Transverse colon (tissue), 4 donors: Measurements from ENCODE around the gene ULK4. TPM values are rescaled to one million over a fixed set of nuclear protein-coding genes. Genes with fewer than 3 reads are reported as not detected.

ENCODE experiments used
- DNase-seq: peaks from one replicate; pipeline ENCODE4 v3.0.0-alpha.2; 2019
- H3K27ac ChIP-seq, 4 donors: fragments of 200-600 bp; sonication (generic); 2 replicates each; pipeline ENCODE4 v1.5.1; 2016 to 2018; ENCODE audit warnings: inconsistent platforms in 4 of 4
- H3K27me3 ChIP-seq: fragments of 200-600 bp; sonication (generic); 2 replicates; pipeline ENCODE4 v1.5.1; 2017; ENCODE audit warnings: inconsistent platforms
- H3K36me3 ChIP-seq, 4 donors: fragments of 200-600 bp; sonication (generic); 2 replicates each; pipeline ENCODE4 v1.5.1; 2017 to 2019; ENCODE audit warnings: inconsistent platforms in 4 of 4
- H3K4me1 ChIP-seq, 4 donors: fragments of 200-600 bp; sonication (generic); 2 replicates each; pipeline ENCODE4 v1.5.1; 2017 to 2020; ENCODE audit warnings: inconsistent platforms in 4 of 4
- H3K4me3 ChIP-seq, 4 donors: fragments of 200-600 bp; sonication (generic); 1 replicate in 1 of 4; 2 replicates in 3 of 4; pipeline versions ENCODE4 v1.5.1 to v1.6.1; 2017 to 2019; ENCODE audit warnings: inconsistent platforms in 4 of 4
- H3K9me3 ChIP-seq, 2 donors: fragments of 200-600 bp; sonication (generic); 2 replicates each; pipeline ENCODE4 v1.5.1; 2017 to 2019; ENCODE audit warnings: inconsistent platforms in 2 of 2
- CTCF ChIP-seq, 5 experiments: fragments of 200-600 bp in 3 of 5; fragments of 450-650 bp in 2 of 5; sonication (generic) in 3 of 5; IDR thresholded peaks; 1 replicate in 2 of 5; 2 replicates in 3 of 5; pipeline ENCODE4 v1.5.1; 2016 to 2017; ENCODE audit warnings: antibody characterized with exemption in 5 of 5, inconsistent platforms in 3 of 5, mild to moderate bottlenecking in 2 of 5, moderate library complexity in 1 of 5
- EP300 ChIP-seq: sonication (generic); formaldehyde crosslinking; IDR thresholded peaks from one replicate; pipeline ENCODE4 v1.6.1; 2017; ENCODE audit warnings: antibody characterized with exemption, low read depth
- POLR2A ChIP-seq: fragments of 450-650 bp; IDR thresholded peaks from one replicate; pipeline ENCODE4 v1.6.1; 2016; ENCODE audit warnings: antibody characterized with exemption, mild to moderate bottlenecking, moderate library complexity
- POLR2AphosphoS5 ChIP-seq, 3 donors: sonication (generic); formaldehyde crosslinking; IDR thresholded peaks; one replicate each; pipeline ENCODE4 v1.6.1; 2016; ENCODE audit warnings: antibody characterized with exemption in 3 of 3
- WGBS, 2 donors: methylation state at CpG; one replicate each; pipeline ENCODE4 v1.1.5; 2018; ENCODE audit warnings: low coverage in 1 of 2; 5-methylcytosine and 5-hydroxymethylcytosine counted together
- in situ Hi-C, 4 donors: fragments of 200-750 bp; cut with MboI; loops; one replicate each; pipeline versions ENCODE4 v1.15.0 to v1.15.1; 2017; ENCODE audit warnings: low sequenced_read_pairs in 3 of 4, low pct_ligation_motif_present in 1 of 4, low pct_unique_long_range_greater_than_20kb in 1 of 4
- intact Hi-C: fragments of 100-400 bp; cut with DNase I; formaldehyde crosslinking; loops from one replicate; pipeline ENCODE4 v1.15.1; 2023; ENCODE audit warnings: low total_unique reads
- total RNA-seq, 4 donors: library from RNA; depleted of rRNA; stranded (reverse); fragments of >200 nt; gene quantifications; one replicate each; pipeline ENCODE4 v1.1.0, GENCODE V29; 2016

Gene ULK4
- total RNA-seq, 4 donors from 2014 or later: 4.1 to 19.2 (median 11.7) TPM

DNA sequence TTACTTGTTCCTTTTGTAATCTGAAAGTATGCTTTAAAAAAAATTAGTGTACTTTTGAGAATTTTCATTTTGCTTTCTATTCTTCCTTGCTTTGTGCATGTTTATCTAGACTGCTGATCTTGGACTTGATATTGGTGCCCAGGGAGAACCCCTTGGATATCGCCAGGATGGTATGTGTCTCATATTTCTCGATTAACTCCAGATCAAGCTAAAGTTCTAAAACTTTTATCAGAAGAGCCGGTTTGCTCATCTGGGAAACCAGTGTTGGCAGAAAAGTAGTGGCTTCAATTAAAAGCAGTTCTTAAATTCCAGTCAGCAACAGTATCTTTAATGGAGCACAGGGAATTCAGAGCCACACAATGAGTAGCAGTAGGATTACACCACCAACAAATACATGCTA, 724.0 kb downstream of the ULK4 start:
- Histone ChIP-seq H3K4me3 (no peak overlapping the region), H3K27me3 (no peaks in the 10 kb centered on the region), H3K36me3 (peaks cover 0 to 81% (median 37%) of the 10 kb centered on the region in 4 donors), H3K9me3 (no peaks in the 10 kb centered on the region), H3K4me1 (no peaks in the 10 kb centered on the region), H3K27ac (no peak overlapping the region)
- TF ChIP-seq POLR2AphosphoS5 (IDR thresholded peaks at IDR 0.05) (no peak), CTCF (IDR thresholded peaks at IDR 0.05) (no peak), POLR2A (no peak), EP300 (no peak)
- intact Hi-C loops: no loop called here
- no peak for DNase-seq
- 89 to 93% methylated on average over 3 of the region's 3 CpGs for WGBS, 2 donors
- in situ Hi-C loops: no loop called here

DNA sequence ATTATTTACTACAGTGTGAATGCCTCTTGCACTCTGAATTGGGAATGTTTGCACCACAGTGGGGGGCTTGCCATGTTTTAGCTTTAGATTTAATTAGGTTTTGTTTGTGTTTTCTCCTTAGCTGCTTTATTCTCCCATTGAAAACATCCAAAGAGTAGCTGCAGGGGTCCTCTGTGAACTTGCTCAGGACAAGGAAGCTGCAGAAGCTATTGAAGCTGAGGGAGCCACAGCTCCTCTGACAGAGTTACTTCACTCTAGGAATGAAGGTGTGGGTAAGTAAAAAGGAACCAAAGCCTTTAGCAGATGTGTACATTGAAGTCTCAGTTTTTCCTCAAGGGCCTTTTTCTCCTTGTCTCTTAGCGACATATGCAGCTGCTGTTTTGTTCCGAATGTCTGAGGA, 725.7 kb downstream of the ULK4 start:
- in situ Hi-C loops: no loop called here
- no peaks in the 10 kb centered on the region for H3K27me3 ChIP-seq
- peaks cover 0 to 90% (median 39%) of the 10 kb centered on the region in 4 donors for H3K36me3 ChIP-seq
- intact Hi-C loops: no loop called here
- WGBS, 2 donors: 94 to 100% methylated on average over 2 of the region's 2 CpGs
- no peaks in the 10 kb centered on the region for H3K9me3 ChIP-seq
- TF ChIP-seq EP300: no peak
- no peak for DNase-seq
- no peak overlapping the region for H3K4me3 ChIP-seq
- no peaks in the 10 kb centered on the region for H3K4me1 ChIP-seq
- no peak overlapping the region for H3K27ac ChIP-seq

GRCh38 chr3:41234823-41235721, 726.8 kb downstream of the ULK4 start:
- H3K4me1 ChIP-seq: no peaks in the 10 kb centered on the region
- H3K36me3 ChIP-seq: peaks cover 0 to 89% (median 40%) of the 10 kb centered on the region in 4 donors
- no peaks in the 10 kb centered on the region for H3K27me3 ChIP-seq
- H3K9me3 ChIP-seq: no peaks in the 10 kb centered on the region
- no peak for DNase-seq
- H3K4me3 ChIP-seq: no peak overlapping the region
- intact Hi-C loops (no loop called here), in situ Hi-C loops (no loop called here)
- no peak overlapping the region for H3K27ac ChIP-seq
- TF ChIP-seq CTCF (IDR thresholded peaks at IDR 0.05) (no peak), POLR2AphosphoS5 (IDR thresholded peaks at IDR 0.05) (no peak), POLR2A (no peak), EP300 (no peak)
- 58 to 75% methylated on average over 6 of the region's 6 CpGs for WGBS, 2 donors

- intact Hi-C loops: no loop called here
- H3K36me3 ChIP-seq: peaks cover 0 to 53% (median 21%) of the 10 kb centered on the region in 4 donors
- in situ Hi-C loops: loop anchor here in 3 of 4 donors (10.0 to 25.0 kb wide), 2 partner anchors 637 to 639 kb away; no protein-coding TSS in a partner anchor
Measured at GRCh38 chr3:41224120-41224806, 737.6 kb downstream of the ULK4 start.

GRCh38 chr3:41223691-41224090, 738.2 kb downstream of the ULK4 start:
- Histone ChIP-seq H3K27me3 (no peaks in the 10 kb centered on the region), H3K27ac (peak overlapping the region in 2 of 4 donors; percentile 4 to 5), H3K4me1 (peaks cover 9 to 52% (median 34%) of the 10 kb centered on the region in 4 donors), H3K4me3 (no peak overlapping the region), H3K9me3 (no peaks in the 10 kb centered on the region), H3K36me3 (peaks cover 0 to 47% (median 21%) of the 10 kb centered on the region in 4 donors)
- DNase-seq: no peak
- in situ Hi-C loops (loop anchor here in 3 of 4 donors (10.0 to 25.0 kb wide), 2 partner anchors 636 to 639 kb away; no protein-coding TSS in a partner anchor), intact Hi-C loops (no loop called here)
- 74 to 88% methylated on average over 2 of the region's 2 CpGs for WGBS, 2 donors
- TF ChIP-seq POLR2AphosphoS5 (IDR thresholded peaks at IDR 0.05) (no peak), CTCF (IDR thresholded peaks at IDR 0.05) (no peak), EP300 (no peak), POLR2A (no peak)

More at GRCh38 chr3:41224120-41224806, 737.6 kb downstream of the ULK4 start:
- H3K4me3 ChIP-seq: no peak overlapping the region
- no peaks in the 10 kb centered on the region for H3K9me3 ChIP-seq
- DNase-seq: no peak
- H3K27me3 ChIP-seq: no peaks in the 10 kb centered on the region
- peaks cover 9 to 48% (median 30%) of the 10 kb centered on the region in 4 donors for H3K4me1 ChIP-seq
- peak overlapping the region in 2 of 4 donors; percentile 4 to 5 for H3K27ac ChIP-seq
- TF ChIP-seq POLR2AphosphoS5 (IDR thresholded peaks at IDR 0.05) (peak in 1 of 3 donors; percentile 29), EP300 (no peak)
- 82 to 92% methylated on average over 3 of the region's 3 CpGs for WGBS, 2 donors
